GM18498 (cell line): Measurements from ENCODE around the gene ZFP57.

Experiments
- ATAC-seq: cut with Tn5 transposase; IDR thresholded peaks from one replicate; pipeline ENCODE4 v1.9.1; 2021; ENCODE audit warnings: mild to moderate bottlenecking, moderate library complexity; ENCODE audit not compliant: unreplicated experiment

ZFP57 gene

GRCh38 chr6:29626948-29627754 is 53.8 kb downstream of the ZFP57 start:
- no peak for ATAC-seq

GRCh38 chr6:29625337-29625930 is 55.5 kb downstream of the ZFP57 start:
- no peak for ATAC-seq

GRCh38 chr6:29624520-29624961 is 56.4 kb downstream of the ZFP57 start:
- no peak for ATAC-seq
